Stimulated activated CD4-positive, alpha-beta T cell treated with anti-CD3 and anti-CD28 coated beads, TNF-alpha, amount 100 ng/mL, for 1 hour (primary cell): Measurements from ENCODE around the gene TLL2.
"Not testable (repeated sequence)": the region's sequence is repeated elsewhere in the genome, so short reads cannot be mapped to it uniquely, and the experiment has no call there.

Experiments
- DNase-seq, 3 donors: peaks; one replicate each; pipeline ENCODE4 v3.0.0-alpha.2; 2020; ENCODE audit warnings: low read depth in 3 of 3, low spot score in 1 of 3

Gene TLL2

DNA sequence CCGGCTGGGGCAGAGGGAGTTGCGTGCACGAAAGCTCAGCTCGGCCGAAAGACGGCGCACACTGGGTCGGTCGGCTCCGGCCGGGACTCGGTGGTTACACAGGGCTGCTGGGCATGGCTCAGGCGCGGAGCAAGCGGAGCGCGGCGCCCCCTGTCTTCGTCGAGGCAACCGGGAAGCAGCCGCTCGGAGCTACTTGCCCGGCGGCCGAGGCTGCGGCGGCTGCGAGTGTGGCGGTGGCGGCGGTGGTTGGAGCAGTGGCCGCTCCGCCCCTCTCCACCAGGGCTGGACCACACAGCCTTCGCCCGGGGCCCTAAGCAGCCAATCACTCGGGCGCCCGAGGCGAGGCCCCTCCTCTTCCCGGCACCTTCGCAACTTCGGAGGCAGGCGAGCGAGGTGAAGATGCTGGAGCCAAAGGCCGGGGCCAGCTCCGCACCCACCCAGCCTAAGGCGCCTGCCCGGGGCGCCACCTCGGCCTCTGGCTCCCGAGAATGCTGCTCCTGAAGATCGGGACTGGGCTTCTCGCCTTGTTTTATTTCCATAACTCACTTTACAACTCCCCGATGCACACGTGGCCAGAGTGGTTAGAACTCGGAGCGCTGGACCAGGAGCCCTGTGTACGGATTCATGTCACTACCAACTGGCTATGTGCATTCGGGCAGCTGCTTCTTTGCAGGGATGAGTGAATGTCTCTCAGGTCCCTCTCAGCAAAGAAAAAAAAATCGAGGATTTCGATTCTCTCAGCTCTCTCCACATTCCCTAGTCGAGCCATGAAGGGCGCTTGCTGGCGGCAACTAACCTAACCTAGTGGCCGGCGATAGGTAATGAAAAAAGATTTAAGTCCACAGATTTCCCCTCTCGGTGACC lies at the start of gene TLL2:
Gene TLL2 (minus strand): TSS at position 229 of the 864 bp plus-strand sequence. CDS start 241 bp downstream, outside the sequence.
- DNase-seq, result peak in 1 of 3 donors; percentile 22

DNA sequence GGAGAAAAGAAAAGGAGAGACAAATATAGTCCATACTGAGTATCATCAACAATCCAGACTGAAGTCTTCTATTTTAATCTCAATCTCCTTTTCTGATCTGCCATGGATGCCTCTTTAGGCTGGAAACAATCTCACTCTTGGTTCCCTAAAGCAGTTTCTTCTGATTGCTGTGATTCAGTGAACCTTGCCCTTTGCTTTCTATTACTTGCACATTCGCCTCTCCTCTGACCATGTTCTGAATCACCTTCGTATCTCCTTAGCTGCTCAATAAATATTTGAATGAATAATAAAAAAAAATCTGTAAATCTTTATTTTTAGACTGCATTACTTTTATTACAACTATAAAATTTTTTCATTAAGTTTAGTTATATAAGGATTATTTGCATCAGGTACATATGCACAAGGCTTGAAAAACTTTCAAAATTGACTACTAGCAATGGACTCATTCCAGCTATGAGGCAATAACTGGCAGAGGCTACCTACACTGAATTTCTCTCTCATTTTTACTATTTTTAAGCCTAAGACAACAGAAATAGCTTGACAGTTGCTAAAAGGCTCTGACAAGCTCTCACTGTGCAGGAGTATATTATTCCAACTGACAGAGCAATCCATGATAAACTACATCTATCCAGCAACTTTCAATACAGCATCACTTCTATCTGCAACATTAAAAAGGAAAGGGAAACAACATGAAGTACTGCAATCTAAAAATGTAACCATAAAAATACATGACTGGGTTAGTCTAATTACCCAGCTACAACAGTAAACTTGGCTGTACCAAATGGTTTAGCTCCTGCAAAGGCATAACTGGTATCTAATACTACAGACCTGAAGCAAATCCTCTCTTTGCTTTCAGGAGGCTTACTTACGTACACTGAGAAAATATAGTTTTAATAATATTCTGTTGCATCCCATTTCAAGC lies 47.5 kb upstream of the TLL2 start:
- DNase-seq, result no peak

DNA sequence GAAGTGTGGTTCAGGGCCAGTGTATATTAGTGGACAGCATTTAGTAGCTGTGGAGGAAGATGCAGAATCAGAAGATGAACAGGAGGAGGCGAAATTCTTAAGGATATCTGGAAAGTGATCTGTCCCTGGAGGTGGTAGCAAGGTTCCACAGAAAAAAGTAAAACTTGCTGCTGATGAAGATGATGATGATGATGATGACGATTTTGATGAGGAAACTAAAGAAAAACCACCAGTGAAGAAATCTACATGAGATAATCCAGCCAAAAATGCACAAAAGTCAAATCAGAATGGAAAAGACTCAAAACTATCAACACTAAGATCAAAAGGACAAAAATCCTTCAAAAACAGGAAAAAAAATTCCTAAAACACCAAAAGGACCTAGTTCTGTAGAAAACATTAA lies 46.8 kb upstream of the TLL2 start:
- no peak for DNase-seq

DNA sequence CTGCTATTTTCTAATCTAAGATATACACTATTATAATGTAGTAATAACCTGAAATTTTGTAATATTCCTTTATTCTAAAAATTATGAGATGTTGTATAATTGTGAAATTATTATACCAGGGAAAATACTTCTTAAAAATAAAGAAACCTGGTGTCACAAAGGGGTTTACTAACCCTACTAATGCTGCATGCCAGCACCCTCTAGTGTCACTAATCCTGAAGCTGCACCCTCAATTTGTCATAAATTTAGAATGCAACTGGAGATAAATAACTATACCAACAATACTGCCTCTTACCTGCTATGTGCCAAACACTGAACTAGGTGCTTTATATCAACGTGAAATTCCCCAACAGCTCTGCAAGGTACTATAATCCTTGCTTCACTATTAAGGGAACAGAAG lies 42.3 kb upstream of the TLL2 start:
- DNase-seq, result no peak

DNA sequence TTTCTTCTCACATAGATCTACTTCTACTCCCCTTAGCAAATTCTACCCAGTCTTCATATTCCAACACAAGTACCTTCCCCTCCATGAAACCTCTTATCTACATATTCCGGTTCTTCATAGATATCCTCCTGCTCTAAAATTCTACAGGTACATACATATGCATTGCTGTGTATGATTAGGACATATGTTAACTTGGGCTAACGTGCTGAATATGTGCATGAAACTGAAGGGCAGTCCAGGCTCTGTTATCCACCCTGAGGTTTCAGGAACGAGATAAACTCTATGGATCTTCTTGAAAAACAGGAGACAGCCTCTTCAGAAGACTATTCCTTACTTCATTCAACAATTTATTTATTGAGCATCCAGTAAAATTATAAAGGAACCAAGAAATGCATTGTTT lies 41.6 kb upstream of the TLL2 start:
- DNase-seq, result no peak

DNA sequence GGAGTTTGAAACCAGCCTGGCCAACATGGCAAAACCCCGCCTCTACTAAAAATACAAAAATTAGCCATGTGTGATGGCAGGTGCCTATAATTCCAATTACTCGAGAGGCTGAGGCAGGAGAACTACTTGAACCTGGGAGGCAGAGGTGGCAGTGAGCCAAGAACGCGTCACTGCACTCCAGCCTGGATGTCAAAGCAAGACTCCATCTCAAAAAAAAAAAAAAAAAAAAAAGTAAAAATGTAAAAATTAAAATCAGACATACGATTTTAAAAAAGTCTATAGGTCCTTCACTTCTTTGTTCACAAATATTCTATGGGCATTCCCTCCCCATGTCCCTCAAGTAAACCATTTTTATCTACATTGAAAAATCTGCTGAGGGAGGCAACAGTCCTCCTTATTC lies 34.9 kb upstream of the TLL2 start:
- DNase-seq, result no peak

DNA sequence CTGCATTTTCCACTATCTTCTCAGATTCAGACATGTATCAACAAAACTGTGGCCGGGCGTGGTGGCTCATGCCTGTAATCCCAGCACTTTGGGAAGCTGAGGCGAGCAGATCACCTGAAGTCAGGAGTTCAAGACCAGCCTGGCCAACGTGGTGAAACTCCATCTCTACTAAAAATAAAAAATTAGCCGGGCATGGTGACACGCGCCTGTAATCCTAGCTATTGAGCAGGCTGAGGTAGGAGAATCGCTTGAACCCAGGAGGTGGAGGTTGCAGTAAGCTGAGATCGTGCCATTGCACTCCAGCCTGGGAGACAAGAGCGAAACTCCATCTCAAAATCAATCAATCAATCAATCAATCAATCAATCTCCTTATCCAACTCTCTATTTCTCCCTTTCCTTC lies 31.8 kb upstream of the TLL2 start:
- not testable (repeated sequence) for DNase-seq

DNA sequence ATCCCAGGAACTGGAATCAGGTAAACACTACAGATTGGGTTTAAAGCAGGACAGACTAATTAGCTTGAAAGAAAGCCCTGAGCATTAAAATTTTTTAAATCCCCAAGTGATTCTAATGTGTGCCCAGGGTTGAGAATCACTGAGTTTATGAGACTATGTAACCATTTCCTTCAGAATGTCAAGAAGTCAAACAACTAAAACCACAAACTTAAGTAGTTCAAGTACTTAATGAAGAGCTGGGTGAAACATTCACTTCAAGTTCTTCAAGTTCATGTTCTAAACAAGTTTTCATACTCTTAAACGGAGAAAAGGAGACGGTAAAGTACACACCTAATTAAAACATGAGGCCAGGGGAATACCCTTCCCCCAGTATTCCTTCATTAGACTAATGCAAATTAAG lies 28.2 kb upstream of the TLL2 start:
- DNase-seq, result no peak

DNA sequence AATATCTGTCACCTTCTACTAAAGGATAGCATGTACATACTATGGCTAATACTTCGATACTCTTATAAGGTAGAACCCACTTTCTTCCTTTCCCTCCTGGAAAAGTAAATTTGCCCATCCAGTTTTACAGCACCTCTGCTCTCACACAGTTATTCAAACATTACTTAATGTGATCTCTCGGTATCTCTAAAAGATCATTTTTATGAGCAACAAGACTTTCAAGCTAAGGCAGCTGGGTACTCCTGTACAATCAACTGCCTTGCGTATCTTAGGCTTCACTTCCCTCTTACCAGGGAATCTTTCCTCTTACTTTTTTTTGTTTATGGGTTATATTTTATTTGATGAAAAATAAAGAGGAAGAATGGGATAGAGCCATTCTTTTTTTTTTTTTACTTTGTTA lies 26.5 kb upstream of the TLL2 start:
- DNase-seq, result no peak

DNA sequence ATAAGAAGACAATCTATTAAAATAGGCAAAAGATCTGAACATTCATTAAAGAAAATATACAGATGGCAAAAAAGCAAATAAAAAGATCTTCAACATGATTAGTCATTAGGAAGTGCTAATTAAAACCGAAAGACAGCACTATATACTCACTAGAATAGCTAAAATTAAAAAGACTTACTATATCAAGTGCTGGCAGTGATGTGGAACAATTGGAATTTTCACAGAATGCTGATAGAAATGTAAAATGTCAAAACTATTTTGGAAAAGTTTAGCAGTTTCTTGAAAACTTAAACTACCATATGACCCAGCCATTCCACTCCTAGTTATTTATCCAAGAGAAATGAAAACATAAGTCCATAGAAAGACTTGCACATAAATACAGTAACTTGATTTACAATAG lies 25.0 kb upstream of the TLL2 start:
- DNase-seq, result no peak

DNA sequence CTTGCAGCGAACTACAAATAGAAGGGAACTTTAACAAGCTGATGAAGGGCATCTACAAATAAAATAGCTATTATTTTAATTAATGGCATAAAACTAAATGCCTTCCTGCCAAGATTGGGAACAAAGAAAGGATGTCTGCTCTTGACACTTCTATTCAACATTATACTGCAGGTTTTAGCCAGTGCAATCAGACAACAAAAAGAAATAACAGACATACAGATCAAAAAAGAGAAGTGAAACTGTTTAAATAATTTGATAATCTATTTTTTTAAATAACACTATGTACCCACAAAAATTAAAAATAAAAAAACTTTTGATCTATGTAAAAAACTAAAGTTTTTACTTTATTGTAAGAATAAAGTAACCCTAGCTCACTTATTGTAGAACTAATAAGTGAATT lies 22.4 kb upstream of the TLL2 start:
- no peak for DNase-seq

DNA sequence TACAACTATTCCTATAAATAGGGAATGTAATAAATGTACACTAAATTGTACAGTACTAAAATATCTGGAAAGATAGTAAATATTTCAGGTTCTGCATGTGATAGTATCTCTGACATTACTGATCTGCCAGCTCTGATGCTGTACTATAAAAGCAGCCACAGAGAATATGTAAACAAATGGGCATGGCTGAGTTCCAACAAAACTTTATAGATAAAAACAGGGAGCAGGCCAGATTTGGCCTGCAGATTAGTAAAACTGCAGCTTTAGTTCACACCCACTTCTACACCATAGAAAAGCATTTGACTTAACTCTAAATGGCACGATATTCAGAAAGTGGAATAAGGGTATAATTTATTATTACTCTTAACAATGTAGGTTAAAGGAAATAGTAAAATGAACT lies 18.8 kb upstream of the TLL2 start:
- no peak for DNase-seq

DNA sequence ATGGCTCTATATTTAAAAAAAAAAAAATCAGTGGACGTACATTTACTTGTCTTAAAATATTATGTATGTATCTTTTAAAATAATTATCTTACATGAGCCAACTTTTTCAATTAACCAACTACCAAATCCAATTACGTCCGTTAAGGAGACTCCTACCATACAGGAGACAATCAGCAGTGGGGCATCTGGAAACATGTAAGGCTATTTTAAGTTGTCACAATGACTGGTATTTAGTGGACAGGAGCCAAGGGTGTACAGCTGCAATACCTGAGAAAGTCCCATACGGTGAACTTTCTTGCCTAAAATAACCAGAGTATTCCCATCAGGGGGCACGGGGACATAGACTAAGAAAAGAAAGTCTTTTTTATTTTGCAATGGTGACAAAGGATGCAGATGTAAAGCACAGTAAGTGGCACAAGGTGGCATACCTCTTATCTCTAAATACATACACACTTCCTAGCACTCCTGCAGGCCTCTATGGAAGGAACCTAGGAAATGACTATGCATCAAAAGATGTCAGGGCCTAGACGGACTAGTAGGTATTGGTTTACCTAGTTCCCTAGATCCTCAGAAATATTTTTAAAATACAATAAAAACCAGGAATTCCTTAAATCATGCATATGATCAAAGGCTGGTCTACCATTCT lies 16.0 kb upstream of the TLL2 start:
- DNase-seq, result no peak

DNA sequence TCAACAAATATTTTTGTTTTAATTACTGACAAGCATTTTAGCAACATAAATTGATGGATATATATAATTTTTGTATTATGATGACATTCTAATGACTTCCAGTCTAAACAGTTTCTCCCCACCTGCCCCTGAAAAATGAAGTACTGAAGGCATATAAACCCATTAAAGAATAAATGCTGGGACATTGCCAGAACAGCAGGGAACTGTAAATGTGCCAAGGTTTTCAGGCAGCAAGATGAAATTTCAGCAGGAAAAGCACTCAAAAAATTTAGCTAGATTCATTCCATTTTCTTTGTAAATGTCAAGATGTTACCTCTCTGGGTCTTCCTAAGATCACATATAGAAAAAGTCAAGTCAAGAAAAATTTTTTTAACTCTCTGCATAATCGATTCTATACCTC lies 11.0 kb upstream of the TLL2 start:
- DNase-seq, result no peak

DNA sequence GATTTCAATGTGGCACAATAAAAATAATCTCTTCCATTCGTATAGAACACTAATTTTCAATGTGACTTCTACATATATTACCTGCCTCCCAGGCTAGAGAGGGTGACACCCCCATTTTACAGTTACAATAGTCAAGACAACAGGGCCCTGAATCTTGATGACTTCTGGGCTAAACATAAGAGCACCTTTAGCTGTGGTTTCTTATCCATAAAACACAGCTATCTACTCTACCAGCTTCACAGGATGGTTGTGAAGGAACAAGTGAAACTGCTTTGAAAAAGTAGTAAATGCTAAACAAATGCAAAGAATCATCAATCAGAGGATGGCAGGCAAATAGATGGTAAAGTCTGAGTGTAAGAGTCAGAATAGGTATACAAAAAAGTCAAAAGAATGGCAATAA lies 3.6 kb upstream of the TLL2 start:
- DNase-seq, result no peak

DNA sequence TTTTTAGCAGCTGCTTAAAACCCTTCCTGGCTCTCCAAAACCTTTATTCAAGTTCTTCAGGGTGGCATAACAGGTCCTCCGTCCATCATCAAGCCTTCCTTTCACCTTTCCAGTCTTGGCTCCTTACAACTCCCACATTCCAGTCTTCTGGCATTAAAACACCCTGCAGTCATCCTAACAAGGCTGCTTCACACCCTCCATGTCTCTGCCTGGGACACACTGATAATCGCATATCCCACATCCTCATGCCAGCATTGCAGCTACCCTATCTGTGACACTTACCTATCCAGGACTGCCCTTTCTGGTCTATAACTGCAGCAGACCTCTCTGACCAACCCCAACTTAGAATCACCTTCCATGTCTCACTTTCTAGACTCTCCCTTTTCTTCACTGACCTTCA lies 2.6 kb upstream of the TLL2 start:
- no peak for DNase-seq

DNA sequence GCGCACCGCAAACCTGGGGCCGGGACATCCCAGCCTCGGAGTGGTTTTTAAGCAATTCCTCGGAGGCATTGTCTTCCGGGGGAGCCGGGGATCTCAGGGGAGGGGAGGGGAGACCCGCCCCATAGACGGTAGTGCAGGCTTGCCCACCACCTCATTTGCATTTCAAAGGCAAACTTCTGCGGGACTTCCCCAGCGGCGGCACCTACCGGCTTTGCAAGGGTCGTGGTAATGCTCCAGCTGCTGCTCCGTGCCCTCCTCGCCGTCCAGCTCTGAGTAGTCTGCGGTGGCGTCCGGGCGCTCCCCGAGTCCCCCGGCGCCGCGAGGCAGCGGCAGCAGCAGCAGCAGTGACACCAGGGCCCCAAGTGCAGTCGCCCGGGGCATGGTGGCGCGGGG lies 425 bp downstream of the TLL2 start:
- no peak for DNase-seq

DNA sequence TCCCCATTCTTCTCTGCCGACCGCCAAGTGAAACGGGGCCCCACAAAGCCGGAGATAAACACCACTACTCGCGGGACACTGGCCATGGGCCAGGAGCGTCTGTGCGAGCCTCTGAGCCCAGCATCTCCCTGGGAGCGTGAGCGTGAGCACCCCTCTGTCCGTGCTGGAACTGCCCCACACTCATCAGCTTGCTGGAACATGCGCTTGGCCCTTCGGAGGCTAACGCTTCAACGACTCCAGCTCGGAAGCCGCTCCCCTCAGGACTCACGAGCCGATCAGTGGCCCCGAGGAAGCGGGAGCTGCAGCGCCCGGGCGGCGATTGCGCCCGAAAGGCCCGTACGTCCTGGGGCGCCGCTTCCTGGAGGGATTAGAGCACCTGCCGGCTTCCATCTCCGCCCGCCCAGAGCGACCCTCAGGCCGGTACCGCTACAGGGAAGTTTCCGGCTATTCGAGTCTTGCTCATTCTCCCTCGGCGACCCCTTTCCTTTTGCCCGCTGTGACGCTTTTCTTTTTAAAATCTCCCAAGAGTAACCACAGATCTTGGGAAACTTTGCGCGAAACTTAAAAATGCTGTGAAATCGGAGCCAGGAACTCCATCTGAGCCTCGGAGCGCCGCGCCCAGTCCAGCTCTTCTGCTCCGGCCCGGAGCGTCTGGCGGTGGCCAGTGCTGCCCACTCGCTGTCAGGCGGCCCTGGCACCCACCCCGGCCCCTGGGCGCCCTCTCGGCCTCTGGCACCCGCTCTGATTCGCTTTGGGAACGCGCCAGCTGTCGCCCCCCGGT lies 1.0 kb downstream of the TLL2 start:
- DNase-seq, result no peak

DNA sequence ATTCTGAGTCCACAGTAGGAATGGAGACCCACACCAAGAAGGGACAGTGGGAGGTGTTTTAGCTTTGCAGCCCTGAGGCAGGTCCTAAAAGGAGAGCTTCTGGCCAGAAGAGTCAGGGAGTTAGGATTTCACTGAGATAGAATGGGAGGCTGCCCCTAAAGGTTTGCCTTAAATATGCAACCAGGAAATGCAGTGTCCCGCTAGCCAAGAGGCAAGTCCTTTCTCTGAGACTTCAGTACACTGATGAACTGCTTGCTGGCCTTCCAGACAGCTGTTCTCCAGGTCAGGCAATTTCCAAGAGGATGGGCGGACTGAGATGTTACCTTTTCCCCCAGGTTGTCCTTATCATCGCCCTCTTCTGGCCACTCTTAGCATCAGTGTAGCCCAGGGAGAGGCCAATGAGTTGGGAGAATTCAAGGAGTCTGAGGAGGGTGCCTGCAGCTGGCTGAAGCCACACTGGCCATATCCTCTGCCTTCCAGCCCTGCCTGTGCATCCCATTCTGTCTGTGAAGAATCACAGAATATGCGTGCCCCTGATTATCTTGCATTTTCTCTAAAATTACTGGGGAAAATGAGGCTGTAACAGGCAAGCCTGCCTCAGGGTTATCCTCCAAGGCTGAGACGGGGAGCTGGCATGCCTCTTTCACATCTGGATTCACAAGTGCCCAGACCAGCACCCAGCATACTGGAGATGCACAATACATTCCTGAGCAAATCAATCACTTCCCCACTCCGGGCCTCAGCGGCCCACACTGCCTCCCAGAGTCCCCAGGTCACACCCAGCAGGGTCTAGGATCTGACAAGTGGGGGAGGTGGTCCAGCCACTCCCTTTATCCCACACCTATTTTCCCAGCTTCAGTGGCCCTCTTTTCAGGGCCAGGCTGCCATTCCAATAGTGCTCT lies 2.4 kb downstream of the TLL2 start:
- DNase-seq, result no peak
